Embryonic facial prominence (tissue), 1 donor: ENCODE measurements around the gene PPARG.

Experiments
- DNase-seq: peaks from one replicate; pipeline ENCODE4 v3.0.0-alpha.2; 2016; ENCODE audit errors: extremely low spot score

The PPARG gene

GRCh38 chr3:12479919-12480427 lies 191.1 kb downstream of the PPARG start:
- DNase-seq = peak; percentile 18

GRCh38 chr3:12483410-12483809 lies 194.5 kb downstream of the PPARG start:
- DNase-seq = no peak

- DNase-seq = no peak
These were observed 195.0 kb downstream of the PPARG start for GRCh38 chr3:12483872-12484197.
